HG03097 (cell line): ENCODE results near the gene FCGBP.
A peak's percentile ranks its signal among the peaks of the same experiment; 100 is the strongest.

Source experiments
- ATAC-seq: cut with Tn5 transposase; IDR thresholded peaks from one replicate; pipeline ENCODE4 v1.9.1; 2021; ENCODE audit not compliant: unreplicated experiment, low FRiP score

FCGBP gene

DNA sequence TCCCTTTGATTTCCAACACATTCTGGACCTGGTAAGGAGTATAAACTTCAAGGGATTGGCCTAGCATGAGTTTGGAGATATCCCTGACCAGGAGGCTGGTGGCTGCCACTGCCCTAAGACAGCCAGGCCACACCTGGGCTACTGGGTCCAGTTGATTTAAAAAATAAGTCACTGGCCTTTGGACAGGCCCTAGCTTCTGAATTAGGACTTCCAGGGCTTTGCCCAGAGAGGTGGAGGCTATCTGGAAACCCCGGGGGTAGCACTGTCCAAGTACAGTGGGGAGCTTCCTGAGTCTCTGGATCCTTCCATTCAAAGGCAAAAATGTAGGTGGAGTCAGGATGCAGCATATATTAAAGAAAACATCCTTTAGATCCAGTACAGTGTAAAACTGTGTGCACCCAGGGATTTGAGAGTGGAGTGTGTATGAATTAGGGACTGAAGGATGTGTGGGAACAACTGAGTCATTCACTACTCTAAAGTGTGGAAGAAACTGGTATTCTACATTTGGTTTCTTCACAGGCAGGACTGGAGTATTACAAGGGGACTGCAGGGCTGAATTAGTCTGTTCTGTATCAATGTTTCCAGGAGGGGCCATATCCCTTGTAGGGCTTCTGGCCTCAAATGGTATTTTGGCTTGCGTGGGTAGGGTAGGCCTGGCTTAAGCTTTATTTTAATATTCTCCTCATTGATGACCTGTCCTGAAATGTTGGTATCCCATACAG lies 14.8 kb upstream of the FCGBP start:
- no peak for ATAC-seq

DNA sequence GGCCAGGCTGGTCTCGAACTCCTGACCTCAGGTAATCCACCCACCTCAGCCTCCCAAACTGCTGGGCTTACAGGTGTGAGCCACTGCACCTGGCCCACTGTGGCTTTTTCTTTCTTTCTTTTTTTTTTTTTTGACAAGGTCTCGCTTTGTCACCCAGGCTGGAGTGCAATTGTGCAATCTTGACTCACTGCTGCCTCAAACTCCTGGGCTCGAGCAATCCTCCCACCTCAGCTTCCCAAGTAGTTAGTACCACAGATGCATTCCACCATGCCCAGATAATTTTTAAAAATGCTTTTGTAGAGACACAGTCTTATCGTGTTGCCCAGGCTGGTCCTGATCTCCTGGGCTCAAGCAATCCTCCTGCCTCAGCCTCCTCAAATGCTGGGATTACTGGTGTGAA lies 12.1 kb upstream of the FCGBP start:
- ATAC-seq, result no peak

DNA sequence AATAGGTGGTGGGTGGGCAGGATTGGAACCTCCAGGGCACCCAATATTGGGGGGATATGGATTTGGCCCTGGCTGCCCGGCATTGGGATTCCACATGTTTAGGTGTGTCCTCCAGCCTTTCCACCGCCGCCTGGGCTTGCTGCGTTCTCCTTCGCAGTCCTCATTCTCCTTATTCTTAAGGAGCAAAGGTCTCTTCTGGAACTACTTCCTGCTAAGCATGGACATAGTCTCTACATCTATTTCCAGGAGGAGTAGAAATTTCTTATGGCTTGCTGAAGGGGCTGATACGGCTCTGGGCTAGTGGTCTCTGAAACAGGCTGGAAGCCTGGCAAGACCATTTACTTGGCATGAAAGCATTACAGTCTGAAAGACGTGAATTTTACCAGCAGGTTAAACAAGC lies 9.2 kb upstream of the FCGBP start:
- no peak for ATAC-seq

DNA sequence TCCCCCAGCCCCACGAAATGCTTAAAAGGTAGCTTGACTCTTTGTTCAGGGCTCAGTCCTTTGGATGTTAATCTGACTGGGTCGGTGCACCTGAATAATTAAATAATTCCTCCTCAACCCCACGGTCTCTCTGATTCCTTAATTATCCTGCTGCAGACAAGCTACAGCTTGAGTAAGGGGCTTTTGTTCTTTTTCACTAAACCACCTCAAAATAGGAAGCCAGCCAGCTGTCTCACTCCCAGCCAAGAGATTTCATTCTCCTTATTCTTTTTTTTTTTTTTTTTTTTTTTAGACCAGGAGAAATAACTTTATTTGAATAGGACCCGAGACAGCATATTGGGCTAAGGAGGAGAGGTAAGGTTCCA lies 7.9 kb upstream of the FCGBP start:
- ATAC-seq, result no peak

DNA sequence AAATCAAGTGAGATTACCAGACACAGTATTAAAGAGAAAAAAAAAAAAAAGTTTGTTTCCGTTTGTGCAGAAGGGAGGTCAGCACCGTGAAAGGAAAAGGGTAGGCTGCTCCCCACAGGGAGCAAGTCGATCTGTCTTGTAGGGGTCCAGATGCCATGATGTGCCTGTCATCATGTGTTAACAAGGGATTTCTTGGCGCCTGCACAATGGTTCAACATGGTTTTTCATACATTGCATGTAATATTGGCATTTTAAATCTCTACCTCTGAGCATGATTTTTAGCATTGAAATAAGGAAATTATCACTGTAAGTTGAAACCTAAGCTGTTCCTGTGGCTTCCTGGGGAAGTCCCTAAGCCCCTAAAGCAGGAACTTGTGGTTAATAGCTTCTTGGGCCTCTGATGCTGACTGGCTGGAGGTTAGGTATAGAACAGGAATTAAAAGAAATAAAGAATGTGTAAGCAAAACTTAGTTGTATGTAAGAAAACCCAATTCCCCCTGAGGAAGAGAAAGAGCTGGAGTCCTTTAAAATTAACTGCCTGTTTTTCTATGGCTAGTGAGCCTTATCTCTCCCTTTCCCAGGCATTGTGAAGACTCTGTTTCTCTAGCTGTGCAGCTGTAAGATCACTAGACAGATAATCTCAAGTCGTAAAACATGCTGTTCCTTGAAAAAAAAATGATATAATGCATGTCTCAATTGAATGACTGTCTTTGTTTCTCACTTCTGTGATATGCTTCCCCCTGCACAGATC lies 7.4 kb upstream of the FCGBP start:
- peak; percentile 48 for ATAC-seq

DNA sequence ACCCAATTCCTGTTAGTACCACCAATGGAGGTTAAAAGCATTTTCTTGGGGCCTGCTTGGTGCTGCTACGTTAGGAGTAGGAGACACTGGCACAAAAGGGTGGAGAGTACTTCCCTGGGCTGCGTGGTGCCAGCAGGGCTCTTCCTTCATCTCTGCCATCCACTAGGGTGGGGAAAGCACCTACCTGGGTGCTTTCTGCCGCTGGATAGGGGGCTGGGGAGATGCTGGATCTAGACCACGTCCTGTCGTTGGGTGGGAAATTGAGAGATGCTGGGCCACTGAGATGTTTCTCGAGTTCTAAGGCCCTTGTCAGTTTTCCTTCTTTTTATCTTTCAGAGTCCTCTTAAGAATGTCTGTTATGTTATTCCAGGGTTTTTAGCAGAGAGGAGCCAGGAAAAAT lies 6.7 kb upstream of the FCGBP start:
- no peak for ATAC-seq

DNA sequence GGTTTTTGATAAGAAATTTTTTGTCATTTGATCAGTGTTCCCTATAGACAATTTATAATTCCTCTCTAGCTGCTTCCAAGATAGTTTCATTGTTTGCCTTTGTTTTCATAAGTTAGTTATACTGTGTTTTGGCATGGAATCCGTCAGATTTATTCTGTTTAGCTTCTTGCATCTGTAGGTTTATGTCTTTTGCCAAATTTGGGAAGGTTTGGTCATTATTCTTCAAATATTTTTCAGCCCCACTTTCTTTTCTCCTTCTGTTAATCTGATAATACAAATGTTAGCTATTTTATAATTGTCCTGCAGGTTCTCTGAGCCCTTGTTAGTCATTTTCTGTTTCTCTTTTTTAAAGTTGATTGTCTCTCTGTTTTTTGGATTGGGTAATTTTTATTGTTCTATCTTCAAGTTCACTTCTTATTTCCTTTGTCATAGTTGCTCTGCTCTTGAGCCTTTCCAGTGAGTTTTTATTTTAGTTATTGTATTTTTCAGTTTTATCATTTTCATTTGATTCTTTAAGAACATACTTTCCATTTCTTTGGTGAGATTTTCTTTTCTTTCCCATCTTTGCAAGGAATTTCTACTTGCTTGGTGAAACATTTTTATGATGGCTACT lies 5.9 kb upstream of the FCGBP start:
- ATAC-seq, result no peak

DNA sequence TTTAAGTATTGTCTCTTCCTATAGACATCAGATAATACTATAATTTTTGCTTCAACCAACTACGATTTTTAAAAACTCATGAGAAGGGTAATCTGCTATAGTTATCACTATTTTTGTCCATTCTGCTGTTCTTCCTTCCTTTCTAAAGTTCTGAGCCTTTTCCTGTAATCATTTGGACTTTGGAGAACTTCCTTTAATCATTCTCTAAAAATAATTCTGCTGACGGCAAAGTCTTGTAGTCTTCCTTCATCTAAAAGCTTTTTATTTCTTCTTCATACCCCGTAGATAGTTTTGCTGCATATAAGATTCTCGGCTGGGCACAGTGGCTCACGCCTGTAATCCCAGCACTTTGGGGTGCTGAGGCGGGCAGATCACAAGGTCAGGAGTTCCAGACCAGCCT lies 5.1 kb upstream of the FCGBP start:
- ATAC-seq, result no peak

DNA sequence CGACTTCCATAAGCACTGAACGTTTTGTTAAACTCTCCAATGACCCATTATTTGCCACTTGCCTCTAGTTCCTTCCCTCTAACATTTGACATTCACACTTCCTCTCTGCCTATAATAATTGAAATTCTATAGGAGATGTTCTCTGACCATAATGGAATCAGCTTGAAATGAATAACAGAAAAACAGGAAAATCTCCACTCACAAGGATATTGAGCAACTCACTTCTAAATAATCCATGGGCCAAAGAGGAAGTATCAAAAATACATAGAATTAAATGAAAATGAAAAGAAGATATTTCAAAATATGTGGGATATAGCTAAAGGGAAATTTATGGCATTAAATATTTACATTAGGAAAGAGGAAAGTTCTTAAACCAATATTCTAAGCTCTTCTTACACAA lies 3.4 kb upstream of the FCGBP start:
- ATAC-seq, result no peak

DNA sequence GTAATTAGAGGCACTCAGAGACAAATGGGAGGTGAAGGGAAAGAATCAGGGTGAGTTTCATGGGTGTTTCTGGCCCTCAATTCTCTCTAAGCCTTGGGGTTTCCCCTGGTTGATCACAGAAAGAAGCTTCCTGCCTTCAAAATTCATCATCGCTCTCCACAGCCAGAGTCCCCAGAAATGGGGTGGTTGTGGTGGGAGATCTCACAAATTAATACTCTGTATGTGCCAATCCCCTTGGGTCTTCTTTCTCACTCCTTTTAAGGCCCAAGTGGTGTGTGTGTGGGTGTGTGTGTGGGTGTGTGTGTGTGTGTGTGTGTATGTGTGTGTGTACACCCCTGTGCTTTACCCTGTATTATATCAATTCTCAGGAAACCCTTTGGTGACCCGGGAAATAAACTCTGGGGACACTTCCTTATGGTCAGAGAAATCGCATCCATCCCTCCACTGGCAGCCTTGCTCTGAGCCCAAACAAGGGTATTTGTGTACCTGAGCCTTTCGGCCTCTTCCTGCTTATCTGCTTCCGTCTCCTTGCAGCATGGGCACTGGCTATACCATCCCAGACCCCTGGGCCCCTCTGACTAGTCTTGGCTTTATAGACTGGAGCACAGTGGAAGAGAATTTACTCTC lies 2.8 kb upstream of the FCGBP start:
- ATAC-seq, result no peak

DNA sequence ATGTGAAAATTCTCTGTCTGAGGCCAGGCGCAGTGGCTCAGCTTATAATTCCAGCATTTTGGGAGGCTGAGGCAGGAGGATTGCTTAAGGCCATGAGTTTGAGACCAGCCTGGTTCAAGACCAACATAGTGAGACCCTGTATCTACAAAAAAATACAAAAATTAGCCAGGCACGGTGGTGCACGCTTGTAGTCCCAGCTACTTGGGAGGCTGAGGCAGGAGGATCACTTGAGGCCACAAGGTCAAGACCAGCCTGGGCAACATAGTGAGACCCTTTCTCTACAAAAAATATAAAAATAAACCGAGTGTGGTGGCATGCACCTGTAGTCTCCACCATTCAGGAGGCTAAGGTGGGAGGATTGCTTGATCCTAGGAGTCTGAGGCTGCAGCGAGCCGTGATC lies 2.2 kb upstream of the FCGBP start:
- no peak for ATAC-seq

DNA sequence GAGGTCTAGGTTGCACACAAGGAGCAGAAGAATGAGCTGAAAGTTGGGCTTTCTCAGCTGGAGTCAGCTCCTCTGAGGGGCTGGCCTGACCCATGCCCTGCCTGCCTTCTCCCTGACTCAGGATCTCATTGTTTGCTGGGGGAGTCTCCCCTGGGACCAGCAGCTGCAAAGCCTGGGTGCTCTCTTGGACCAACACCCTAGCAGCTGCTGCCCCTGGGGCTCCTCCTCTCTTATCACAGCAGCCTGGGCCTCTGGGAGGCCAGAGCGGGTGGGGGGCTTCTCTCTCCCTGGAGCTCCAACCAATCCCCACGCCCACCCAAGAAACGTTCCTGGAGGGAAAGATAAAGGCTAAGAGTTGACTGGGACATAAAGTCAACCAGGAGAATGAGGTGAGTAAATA lies 1.6 kb upstream of the FCGBP start:
- no peak for ATAC-seq

DNA sequence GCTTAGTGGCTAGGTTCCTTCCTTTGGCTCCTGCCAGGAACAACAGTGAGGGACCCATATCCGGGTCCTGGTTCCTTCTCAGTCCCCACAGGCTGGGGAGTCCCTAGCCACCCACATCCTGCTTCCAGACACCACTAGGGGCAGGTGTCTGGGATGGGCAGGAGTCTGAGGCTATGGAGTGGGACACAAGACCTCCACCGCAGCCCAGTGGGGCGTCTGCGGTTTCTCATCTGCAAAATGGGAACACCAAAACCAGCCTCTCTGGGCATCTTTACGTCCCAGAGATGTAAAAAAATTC lies 879 bp upstream of the FCGBP start:
- no peak for ATAC-seq

DNA sequence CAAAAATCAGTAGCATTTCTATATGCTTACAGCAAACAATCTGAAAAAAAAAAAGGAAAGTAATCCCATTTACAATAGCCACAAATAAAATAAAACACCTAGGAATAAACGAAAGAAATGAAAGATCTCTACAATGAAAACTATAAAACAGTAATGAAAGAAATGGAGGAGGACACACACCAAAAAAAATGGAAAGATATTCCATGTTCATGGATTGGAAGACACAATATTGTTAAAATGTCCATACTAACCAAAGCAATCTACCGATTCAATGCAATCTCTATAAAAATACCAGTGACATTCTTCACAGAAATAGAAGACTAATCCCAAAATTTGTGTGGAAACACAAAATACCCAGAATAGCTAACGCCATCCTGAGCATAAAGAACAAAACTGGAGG lies 4.7 kb downstream of the FCGBP start:
- no peak for ATAC-seq

DNA sequence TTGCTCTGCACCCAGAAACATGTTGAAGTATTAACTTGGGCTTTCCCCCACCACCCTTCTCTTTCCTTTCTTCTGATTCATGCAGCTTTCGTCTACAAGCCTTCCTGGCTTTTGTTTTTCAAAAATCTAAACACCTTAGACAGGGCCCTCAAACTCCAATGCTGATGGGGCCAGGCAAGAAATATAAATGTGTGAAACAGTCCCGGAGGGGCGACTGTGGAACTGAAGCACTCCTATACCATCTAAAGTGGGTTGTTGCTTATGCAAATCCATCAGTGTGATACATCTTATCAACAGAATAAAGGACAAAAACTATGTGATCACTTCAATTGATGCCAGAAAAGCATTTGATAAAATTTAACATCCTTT lies 6.1 kb downstream of the FCGBP start:
- ATAC-seq, result no peak

DNA sequence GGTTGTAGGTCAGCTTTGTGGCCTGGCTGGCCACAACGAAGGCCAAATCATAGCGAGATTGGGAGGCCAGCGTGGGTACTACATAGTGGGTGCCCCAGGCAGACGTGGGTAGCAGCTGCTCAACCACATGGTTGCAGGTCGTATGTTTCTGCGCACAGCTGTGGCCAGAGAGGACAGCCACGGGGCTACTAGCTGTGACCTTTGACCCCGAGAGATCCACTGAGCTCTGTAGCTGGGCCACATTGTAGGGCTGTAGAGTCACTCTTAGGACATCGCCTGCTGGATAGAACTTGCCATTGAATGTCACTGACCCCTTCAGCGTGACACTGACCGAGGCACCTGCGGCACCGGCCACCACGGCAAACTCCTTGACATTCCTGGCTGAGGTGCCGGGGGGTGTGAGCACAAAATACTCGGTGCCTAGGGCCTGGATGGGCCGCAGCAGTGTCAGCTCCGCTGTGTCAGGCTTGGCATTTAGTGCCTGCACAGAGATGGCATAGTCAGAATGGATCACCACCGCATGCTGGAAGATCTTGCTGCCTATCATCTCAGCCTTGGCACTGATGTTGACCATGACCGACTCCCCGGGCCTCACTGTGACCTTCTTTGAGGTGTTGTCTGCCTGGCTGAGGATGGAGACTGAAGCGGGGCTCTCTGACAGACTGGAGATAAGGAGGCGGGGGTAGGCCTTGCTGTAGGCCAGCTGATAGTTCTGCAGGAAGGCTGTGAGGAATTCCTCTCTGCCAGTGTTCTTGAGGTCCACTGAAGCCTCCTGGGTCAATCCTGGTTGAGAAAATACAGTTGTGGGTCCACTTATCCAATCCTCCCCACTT lies 6.7 kb downstream of the FCGBP start:
- no peak for ATAC-seq

DNA sequence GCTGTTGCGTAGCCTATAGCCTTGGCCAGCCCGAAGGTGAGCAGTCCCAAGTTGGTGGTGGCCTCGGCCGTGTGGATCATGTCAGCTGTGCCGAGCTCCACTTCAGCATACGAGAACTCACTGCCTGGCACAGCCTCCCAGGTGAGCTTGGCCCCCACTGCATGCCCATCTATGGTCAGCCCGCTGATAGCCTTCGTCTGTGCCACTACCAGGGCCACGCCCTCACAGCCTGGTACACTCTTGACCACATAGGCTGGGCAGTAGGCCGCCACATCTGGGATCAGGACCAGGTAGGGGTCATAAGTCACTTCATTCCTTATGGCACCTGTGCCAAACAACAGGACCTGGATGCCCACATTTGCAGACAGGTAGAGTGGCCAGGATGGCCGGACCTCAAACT lies 7.4 kb downstream of the FCGBP start:
- no peak for ATAC-seq

DNA sequence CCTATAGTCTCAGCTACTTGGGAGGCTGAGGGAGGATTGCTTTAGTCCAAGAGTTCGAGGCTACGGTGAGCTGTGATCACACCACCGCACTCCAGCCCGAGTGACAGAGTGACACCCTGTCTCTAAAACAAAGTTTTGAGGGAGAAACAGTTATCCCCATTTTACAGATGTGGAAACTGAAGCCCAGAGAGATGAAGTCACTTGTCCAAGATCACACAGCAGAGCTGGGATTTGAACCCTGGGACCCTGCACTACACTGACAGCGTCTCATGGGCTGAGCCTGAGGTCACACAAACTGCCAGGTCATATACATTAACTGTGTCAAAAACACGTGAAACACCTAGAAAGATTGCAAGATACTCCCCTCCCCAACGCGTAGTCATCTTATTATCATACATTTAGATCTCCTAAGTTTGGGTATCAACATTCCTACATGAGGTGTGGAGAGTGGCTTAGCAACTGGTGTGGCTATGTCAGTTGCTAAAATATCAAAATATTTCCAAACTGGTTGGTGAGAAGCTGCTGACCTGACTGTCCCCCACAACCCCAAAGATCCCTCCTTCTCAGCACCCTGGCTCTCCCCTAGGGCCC lies 8.2 kb downstream of the FCGBP start:
- ATAC-seq, result no peak

DNA sequence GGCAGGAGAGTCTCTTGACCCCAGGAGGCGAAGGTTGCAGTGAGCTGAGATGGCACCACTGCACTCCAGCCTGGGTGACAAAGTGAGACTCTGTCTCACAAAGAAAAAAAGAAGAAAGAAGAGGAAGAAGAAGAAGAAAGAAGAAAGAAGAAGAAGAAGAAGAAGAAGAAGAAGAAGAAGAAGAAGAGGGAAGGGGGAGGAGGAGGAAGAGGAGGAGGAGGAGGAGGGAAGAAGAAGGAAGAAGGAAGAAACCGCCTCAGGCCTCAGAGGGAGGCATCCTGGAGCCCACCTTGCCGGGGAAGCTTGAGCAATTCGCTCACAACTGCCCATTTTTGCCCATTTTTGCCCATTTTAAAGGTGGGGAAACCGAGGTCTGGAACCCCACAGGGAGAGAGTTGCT lies 9.5 kb downstream of the FCGBP start:
- ATAC-seq, result no peak

DNA sequence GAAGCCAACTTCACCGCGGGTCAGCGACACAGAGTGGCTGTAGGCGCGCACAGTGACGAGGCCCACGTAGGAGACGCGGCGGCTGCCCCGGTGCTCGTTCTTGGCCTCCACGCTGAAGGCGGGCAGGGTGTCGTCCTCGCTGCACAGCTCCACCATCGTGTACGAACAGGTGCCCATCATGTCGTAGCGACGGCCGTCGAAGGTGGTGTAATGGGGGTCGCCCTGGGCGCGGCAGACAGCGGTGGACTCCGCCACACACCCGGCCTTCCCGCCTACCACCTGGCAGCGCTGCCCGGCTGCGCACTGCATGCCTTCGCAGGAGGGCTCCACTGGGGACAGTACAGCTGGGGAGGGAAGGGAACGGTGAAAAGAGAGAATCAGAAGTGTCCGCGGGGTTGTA lies 10.0 kb downstream of the FCGBP start:
- ATAC-seq, result no peak

DNA sequence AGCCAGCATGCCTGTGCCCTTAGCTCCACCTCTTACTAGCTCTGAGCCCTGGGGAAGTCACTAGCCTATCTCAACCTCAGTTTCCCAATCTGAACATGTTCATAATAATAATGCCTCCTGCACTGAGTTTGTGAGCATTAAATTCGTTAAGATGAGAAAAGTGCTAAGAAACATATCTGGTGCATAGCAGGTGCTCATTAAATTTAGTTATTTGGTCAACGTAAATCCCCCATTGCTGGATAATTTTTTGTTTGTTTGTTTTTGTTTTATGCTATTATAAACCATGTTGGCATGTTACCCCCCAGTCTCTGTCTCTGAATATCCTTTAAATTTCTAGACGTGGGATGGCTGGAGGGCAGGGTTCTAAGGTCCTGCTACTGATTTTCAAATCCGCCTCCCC lies 10.6 kb downstream of the FCGBP start:
- ATAC-seq, result no peak
